ENCODE measurements around the gene HSPG2.
"Not testable (repeated sequence)": the region's sequence is repeated elsewhere in the genome, so short reads cannot be mapped to it uniquely, and the experiment has no call there.

HSPG2 gene

GRCh38 chr1:21781815-21782348, 155.2 kb downstream of the HSPG2 start:
- no peak for DNase-seq

- DNase-seq: no peak
Measured at GRCh38 chr1:21779613-21780521, 157.2 kb downstream of the HSPG2 start.

GRCh38 chr1:21778405-21778727, 158.7 kb downstream of the HSPG2 start:
- DNase-seq: no peak

GRCh38 chr1:21776925-21777324, 160.2 kb downstream of the HSPG2 start:
- DNase-seq: not testable (repeated sequence)

GRCh38 chr1:21775985-21776562, 161.0 kb downstream of the HSPG2 start:
- no peak for DNase-seq

- no peak for DNase-seq
Measured at GRCh38 chr1:21775550-21775914, 161.6 kb downstream of the HSPG2 start.

GRCh38 chr1:21774835-21775549, 162.1 kb downstream of the HSPG2 start:
- DNase-seq: no peak

GRCh38 chr1:21773585-21773984, 163.5 kb downstream of the HSPG2 start:
- DNase-seq: no peak

All from NCI-H1436 treated with DMSO at 0.1 percent for 48 hours (cell line).